ENCODE data around the gene CYP11A1.

- TF ChIP-seq CTCF (IDR thresholded peaks at IDR 0.05) (peak in 2 of 3 donors; percentile 34 to 47), POLR2A (IDR thresholded peaks at IDR 0.05) (no peak)
Measured at GRCh38 chr15:74320352-74321247, 46.8 kb downstream of the CYP11A1 start.
